ENCODE measurements around the gene BBX. TPM values are rescaled to one million over a fixed set of nuclear protein-coding genes. Genes with fewer than 3 reads are reported as not detected.

Gene BBX
- total and polyA plus RNA-seq, 2 of the 13 experiments (the other 11 are each of a cell fraction or from before 2014, with no cell fraction given) = 13.7 to 23.2 TPM

- peak; percentile 15 for TF ChIP-seq TEAD3 (CRISPR knock-in tag; optimal IDR thresholded peaks at IDR 0.05; ENCODE audit: borderline replicate concordance)
Measured at GRCh38 chr3:107752202-107752990, 229.6 kb downstream of the BBX start (continued).

- TF ChIP-seq FOXJ3 (CRISPR knock-in tag; IDR thresholded peaks at IDR 0.05; ENCODE audit: borderline replicate concordance) (no peak), STAG1 (CRISPR knock-in tag; IDR thresholded peaks at IDR 0.05) (peak; percentile 65), SMC3 (IDR thresholded peaks at IDR 0.05; ENCODE audit: low read length) (peak; percentile 50; the same call in 1 of the 2 replicates), RAD21 (CRISPR knock-in tag; IDR thresholded peaks at IDR 0.05) (0 out of 2 replicates have a peak, but pooled peaks have one; percentile 39), ZC3H13 (CRISPR knock-in tag; IDR thresholded peaks at IDR 0.05) (no peak), CTCF (CRISPR knock-in tag; IDR thresholded peaks at IDR 0.05) (peak; percentile 76), ZNF646 (CRISPR knock-in tag; IDR thresholded peaks at IDR 0.05) (0 out of 2 replicates have a peak, but pooled peaks have one; percentile 39), PAX8 (CRISPR knock-in tag; IDR thresholded peaks at IDR 0.05; ENCODE audit: borderline replicate concordance) (no peak), HBP1 (CRISPR knock-in tag; IDR thresholded peaks at IDR 0.05; ENCODE audit: low read depth) (no peak), ZNF768 (CRISPR knock-in tag; IDR thresholded peaks at IDR 0.05) (peak; percentile 28; the same call in 1 of the 2 replicates)
- no peaks in the 10 kb centered on the region for H3K79me2 ChIP-seq (ENCODE audit: insufficient read depth, low read length)
- FAIRE-seq (no peak), ATAC-seq (peak; percentile 98), DNase-seq (ENCODE audit: low spot score) (peak; percentile 47)
- POLR2A ChIA-PET = no interaction called here
- intact Hi-C loops (cut with micrococcal nuclease; ENCODE audit: unreplicated experiment) (loop anchor here (1.0 to 5.0 kb wide), 3 partner anchors 93 to 516 kb away; no protein-coding TSS in a partner anchor), in situ Hi-C loops (cut with HindIII; ENCODE audit: extremely low pct_ligation_motif_present, low pct_unique_long_range_greater_than_20kb) (loop anchor here (10.0 kb wide), 1 partner anchor 91 kb away; no protein-coding TSS in a partner anchor)
- H3K4me3 ChIP-seq (replicated peaks in 1 of 3; ENCODE audit: insufficient read depth in 1 of 3, low read depth in 2 of 3, low read length in 3 of 3) = no peak overlapping the region
- H3K36me3 ChIP-seq (replicated peaks in 1 of 2; ENCODE audit: control insufficient read depth in 1 of 2, insufficient read depth in 2 of 2, low read length in 2 of 2) = peaks cover 3 to 6% of the 10 kb centered on the region in 2 experiments; a peak in 4 of 5 replicates
- H3K9me3 ChIP-seq (ENCODE audit: low read length) = no peaks in the 10 kb centered on the region
- BruUV-seq (replicated peaks) = no TSS peak
- H3K27ac ChIP-seq (ENCODE audit: extremely low read length, insufficient read depth, low read length) = no peak overlapping the region
- no peak overlapping the region for H3K4me2 ChIP-seq (ENCODE audit: low read depth, low read length)
- H3K4me1 ChIP-seq (ENCODE audit: insufficient read depth, low read length) = no peaks in the 10 kb centered on the region
- no peaks in the 10 kb centered on the region for H4K20me1 ChIP-seq (ENCODE audit: insufficient read depth, low read length)
- H3K9ac ChIP-seq (ENCODE audit: insufficient read depth, low read depth, low read length) = no peak overlapping the region
- WGBS (ENCODE audit: low lambda C conversion rate) = 51% methylated on average over 2 of the region's 2 CpGs
- no peaks in the 10 kb centered on the region for H3K27me3 ChIP-seq (ENCODE audit: control insufficient read depth in 1 of 2, insufficient read depth in 2 of 2, low read length in 2 of 2)
- no peak overlapping the region for H2AFZ ChIP-seq (ENCODE audit: low read length)
- CTCF ChIA-PET (ENCODE audit: low intra/inter-chr PET ratio, low total read pairs) = interaction anchor here (1.5 to 2.1 kb wide), 3 partner anchors 77 to 93 kb away, joined by 4 to 12 read pairs (median 12); no protein-coding TSS in a partner anchor
Measured at GRCh38 chr3:107753494-107753893, 230.7 kb downstream of the BBX start.
